Daoy (cell line): ENCODE measurements around the gene DGKB. TPM values are rescaled to one million over a fixed set of nuclear protein-coding genes. Genes with fewer than 3 reads are reported as not detected.
"Not testable (repeated sequence)": the region's sequence is repeated elsewhere in the genome, so short reads cannot be mapped to it uniquely, and the experiment has no call there.

ENCODE experiments used
- DNase-seq: peaks from one replicate; pipeline ENCODE4 v3.0.0-alpha.2; 2015; ENCODE audit warnings: low read depth
- total RNA-seq: library from RNA; depleted of rRNA; stranded (reverse); fragments of >200 nt; shearing (Covaris generic); gene quantifications from 2 replicates; pipeline ENCODE4 v1.2.3, GENCODE V29; 2014

DGKB gene
- total RNA-seq, 1 experiment from 2014 or later, result 0.11 TPM

GRCh38 chr7:14585232-14585631 lies 317.3 kb downstream of the DGKB start:
- no peak for DNase-seq

- DNase-seq, result no peak
Observed at GRCh38 chr7:14583518-14583917, 319.0 kb downstream of the DGKB start.

GRCh38 chr7:14582010-14582409 lies 320.5 kb downstream of the DGKB start:
- no peak for DNase-seq

- no peak for DNase-seq
Observed at GRCh38 chr7:14579971-14580370, 322.6 kb downstream of the DGKB start.

- no peak for DNase-seq
Observed at GRCh38 chr7:14576578-14576977, 326.0 kb downstream of the DGKB start.

- DNase-seq, result no peak
Observed at GRCh38 chr7:14570750-14571607, 331.6 kb downstream of the DGKB start.

GRCh38 chr7:14552060-14552459 lies 350.5 kb downstream of the DGKB start:
- no peak for DNase-seq

- DNase-seq, result no peak
Observed at GRCh38 chr7:14551310-14551709, 351.2 kb downstream of the DGKB start.

GRCh38 chr7:14542624-14543023 lies 359.9 kb downstream of the DGKB start:
- no peak for DNase-seq

- DNase-seq, result peak; percentile 2
Observed at GRCh38 chr7:14521183-14521582, 381.4 kb downstream of the DGKB start.

GRCh38 chr7:14510268-14510667 lies 392.3 kb downstream of the DGKB start:
- DNase-seq, result no peak

GRCh38 chr7:14507617-14508016 lies 394.9 kb downstream of the DGKB start:
- DNase-seq, result peak; percentile 33

- DNase-seq, result no peak
Observed at GRCh38 chr7:14505906-14506305, 396.6 kb downstream of the DGKB start.

GRCh38 chr7:14504134-14504533 lies 398.4 kb downstream of the DGKB start:
- DNase-seq, result no peak

- no peak for DNase-seq
Observed at GRCh38 chr7:14503623-14504022, 398.9 kb downstream of the DGKB start.

GRCh38 chr7:14501436-14501835 lies 401.1 kb downstream of the DGKB start:
- no peak for DNase-seq

GRCh38 chr7:14497390-14497789 lies 405.2 kb downstream of the DGKB start:
- DNase-seq, result no peak

GRCh38 chr7:14495633-14496032 lies 406.9 kb downstream of the DGKB start:
- DNase-seq, result no peak

GRCh38 chr7:14487701-14488395 lies 414.7 kb downstream of the DGKB start:
- no peak for DNase-seq

GRCh38 chr7:14483663-14484062 lies 418.9 kb downstream of the DGKB start:
- no peak for DNase-seq

GRCh38 chr7:14480281-14480680 lies 422.3 kb downstream of the DGKB start:
- no peak for DNase-seq

GRCh38 chr7:14478834-14479510 lies 423.6 kb downstream of the DGKB start:
- DNase-seq, result no peak

GRCh38 chr7:14461716-14462115 lies 440.8 kb downstream of the DGKB start:
- not testable (repeated sequence) for DNase-seq
